SK-N-SH treated with all-trans-retinoic acid at 6 μM for 48 hours (cell line): ENCODE results near the gene OSTC.

Experiments used
- ATAC-seq: fragments of 200-7000 bp; cut with Tn5 transposase; 3 replicates; pipeline ENCODE4 v1.9.1; 2020; ENCODE audit warnings: mild to moderate bottlenecking, moderate library complexity
- BACH2 ChIP-seq: fragments of 250-450 bp; sonication (Bioruptor Pico); IDR thresholded peaks from 2 replicates; pipeline ENCODE4 v1.9.0; 2021; ENCODE audit warnings: mild to moderate bottlenecking, borderline replicate concordance
- CSDC2 ChIP-seq: fragments of 250-450 bp; sonication (Bioruptor Pico); IDR thresholded peaks from 2 replicates; pipeline ENCODE4 v1.5.0; 2020; ENCODE audit warnings: mild to moderate bottlenecking, moderate library complexity
- ESRRG ChIP-seq: fragments of 250-450 bp; sonication (Bioruptor Pico); IDR thresholded peaks from 2 replicates; pipeline ENCODE4 v1.6.1; 2021; ENCODE audit warnings: mild to moderate bottlenecking
- OSR1 ChIP-seq: fragments of 250-450 bp; sonication (Bioruptor Pico); IDR thresholded peaks from 2 replicates; pipeline ENCODE4 v1.8.0; 2022; ENCODE audit warnings: moderate library complexity, mild to moderate bottlenecking, inconsistent platforms
- PPARA ChIP-seq: fragments of 250-450 bp; sonication (Bioruptor Pico); IDR thresholded peaks from 2 replicates; pipeline ENCODE4 v1.5.0; 2020; ENCODE audit warnings: mild to moderate bottlenecking, borderline replicate concordance
- RARB ChIP-seq: fragments of 250-450 bp; sonication (Bioruptor Pico); IDR thresholded peaks from 2 replicates; pipeline ENCODE4 v1.8.0; 2021; ENCODE audit warnings: mild to moderate bottlenecking, moderate library complexity
- TCF4 ChIP-seq: fragments of 250-450 bp; sonication (Bioruptor Pico); IDR thresholded peaks from 2 replicates; pipeline ENCODE4 v1.8.0; 2021; ENCODE audit warnings: mild to moderate bottlenecking, moderate library complexity, borderline replicate concordance
- TOX ChIP-seq: fragments of 250-450 bp; sonication (Bioruptor Pico); IDR thresholded peaks from 2 replicates; pipeline ENCODE4 v1.8.0; 2021; ENCODE audit warnings: mild to moderate bottlenecking, moderate library complexity, borderline replicate concordance
- ZFP30 ChIP-seq: fragments of 450-650 bp; formaldehyde crosslinking; IDR thresholded peaks from 2 replicates; pipeline ENCODE4 v1.5.0; 2022; ENCODE audit warnings: mild to moderate bottlenecking, moderate library complexity
- ZNF565 ChIP-seq: fragments of 450-650 bp; formaldehyde crosslinking; conservative IDR thresholded peaks from 2 replicates; pipeline ENCODE4 v1.5.0; 2020; ENCODE audit warnings: low read depth, mild to moderate bottlenecking, moderate library complexity
- ZNF70 ChIP-seq: fragments of 450-650 bp; formaldehyde crosslinking; IDR thresholded peaks from 2 replicates; pipeline ENCODE4 v1.5.0; 2020; ENCODE audit warnings: mild to moderate bottlenecking, moderate library complexity
- TF ChIP-seq, protein P1 (sequence below): fragments of 250-450 bp; sonication (Bioruptor Pico); IDR thresholded peaks from 2 replicates; pipeline ENCODE4 v1.5.0; 2020; ENCODE audit warnings: mild to moderate bottlenecking, moderate library complexity
- TF ChIP-seq, protein P2 (sequence below): fragments of 250-450 bp; sonication (Bioruptor Pico); IDR thresholded peaks from 2 replicates; pipeline ENCODE4 v1.8.0; 2020; ENCODE audit warnings: mild to moderate bottlenecking, moderate library complexity, borderline replicate concordance
- TF ChIP-seq, protein P3 (sequence below): fragments of 250-450 bp; sonication (Bioruptor Pico); IDR thresholded peaks from 2 replicates; pipeline ENCODE4 v1.8.0; 2021; ENCODE audit warnings: low read depth, mild to moderate bottlenecking, moderate library complexity, borderline replicate concordance
- TF ChIP-seq, protein P4 (sequence below): fragments of 250-450 bp; sonication (Bioruptor Pico); IDR thresholded peaks from 2 replicates; pipeline ENCODE4 v1.5.1; 2021; ENCODE audit warnings: mild to moderate bottlenecking, moderate library complexity

OSTC gene

DNA sequence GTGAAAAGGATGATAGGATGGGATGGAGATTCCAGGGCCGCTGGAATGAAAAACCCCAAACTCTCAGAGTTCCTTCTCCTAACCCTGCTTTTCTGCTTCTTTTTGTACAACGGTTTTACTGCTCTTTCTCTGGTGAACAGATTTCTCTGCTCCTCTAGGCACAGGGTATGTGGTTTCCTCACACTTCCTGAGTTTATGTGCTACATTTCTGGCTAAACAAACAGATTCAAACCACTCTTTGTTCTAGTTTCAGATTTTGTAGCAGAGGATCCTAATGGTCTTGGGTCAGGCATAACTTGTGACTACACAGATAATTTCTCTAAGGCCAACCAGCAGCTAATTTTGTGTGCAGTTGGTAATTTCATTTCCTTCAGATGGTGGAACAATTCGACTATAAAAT, 52.6 kb downstream of the OSTC start (continued):
- TF ChIP-seq, protein P1, sequence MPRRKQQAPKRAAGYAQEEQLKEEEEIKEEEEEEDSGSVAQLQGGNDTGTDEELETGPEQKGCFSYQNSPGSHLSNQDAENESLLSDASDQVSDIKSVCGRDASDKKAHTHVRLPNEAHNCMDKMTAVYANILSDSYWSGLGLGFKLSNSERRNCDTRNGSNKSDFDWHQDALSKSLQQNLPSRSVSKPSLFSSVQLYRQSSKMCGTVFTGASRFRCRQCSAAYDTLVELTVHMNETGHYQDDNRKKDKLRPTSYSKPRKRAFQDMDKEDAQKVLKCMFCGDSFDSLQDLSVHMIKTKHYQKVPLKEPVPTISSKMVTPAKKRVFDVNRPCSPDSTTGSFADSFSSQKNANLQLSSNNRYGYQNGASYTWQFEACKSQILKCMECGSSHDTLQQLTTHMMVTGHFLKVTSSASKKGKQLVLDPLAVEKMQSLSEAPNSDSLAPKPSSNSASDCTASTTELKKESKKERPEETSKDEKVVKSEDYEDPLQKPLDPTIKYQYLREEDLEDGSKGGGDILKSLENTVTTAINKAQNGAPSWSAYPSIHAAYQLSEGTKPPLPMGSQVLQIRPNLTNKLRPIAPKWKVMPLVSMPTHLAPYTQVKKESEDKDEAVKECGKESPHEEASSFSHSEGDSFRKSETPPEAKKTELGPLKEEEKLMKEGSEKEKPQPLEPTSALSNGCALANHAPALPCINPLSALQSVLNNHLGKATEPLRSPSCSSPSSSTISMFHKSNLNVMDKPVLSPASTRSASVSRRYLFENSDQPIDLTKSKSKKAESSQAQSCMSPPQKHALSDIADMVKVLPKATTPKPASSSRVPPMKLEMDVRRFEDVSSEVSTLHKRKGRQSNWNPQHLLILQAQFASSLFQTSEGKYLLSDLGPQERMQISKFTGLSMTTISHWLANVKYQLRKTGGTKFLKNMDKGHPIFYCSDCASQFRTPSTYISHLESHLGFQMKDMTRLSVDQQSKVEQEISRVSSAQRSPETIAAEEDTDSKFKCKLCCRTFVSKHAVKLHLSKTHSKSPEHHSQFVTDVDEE (CRISPR knock-in tag): no peak
- no peak for TF ChIP-seq CSDC2 (CRISPR knock-in tag)

DNA sequence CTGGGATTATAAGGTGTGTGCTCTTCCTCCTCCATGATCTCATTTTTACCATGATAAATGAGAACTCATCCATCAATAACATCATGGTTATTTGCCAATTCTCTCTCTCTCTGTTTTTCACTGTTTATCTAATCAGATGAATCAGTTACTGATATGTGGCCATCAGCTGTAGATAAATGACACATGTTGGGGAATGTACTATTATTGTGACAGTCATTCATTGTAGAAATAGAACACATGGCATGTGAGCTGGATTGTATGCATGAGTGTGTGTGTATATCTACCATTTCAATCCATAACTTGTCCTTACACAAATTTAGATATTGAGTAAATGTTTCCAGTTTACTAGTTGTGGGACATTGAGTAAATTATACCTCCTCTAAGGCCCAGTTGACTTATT, 53.0 kb downstream of the OSTC start:
- no peak for ATAC-seq
- no peak for TF ChIP-seq ZNF70 (CRISPR knock-in tag)
- TF ChIP-seq, protein P1 (CRISPR knock-in tag): no peak
- TF ChIP-seq, protein P2, sequence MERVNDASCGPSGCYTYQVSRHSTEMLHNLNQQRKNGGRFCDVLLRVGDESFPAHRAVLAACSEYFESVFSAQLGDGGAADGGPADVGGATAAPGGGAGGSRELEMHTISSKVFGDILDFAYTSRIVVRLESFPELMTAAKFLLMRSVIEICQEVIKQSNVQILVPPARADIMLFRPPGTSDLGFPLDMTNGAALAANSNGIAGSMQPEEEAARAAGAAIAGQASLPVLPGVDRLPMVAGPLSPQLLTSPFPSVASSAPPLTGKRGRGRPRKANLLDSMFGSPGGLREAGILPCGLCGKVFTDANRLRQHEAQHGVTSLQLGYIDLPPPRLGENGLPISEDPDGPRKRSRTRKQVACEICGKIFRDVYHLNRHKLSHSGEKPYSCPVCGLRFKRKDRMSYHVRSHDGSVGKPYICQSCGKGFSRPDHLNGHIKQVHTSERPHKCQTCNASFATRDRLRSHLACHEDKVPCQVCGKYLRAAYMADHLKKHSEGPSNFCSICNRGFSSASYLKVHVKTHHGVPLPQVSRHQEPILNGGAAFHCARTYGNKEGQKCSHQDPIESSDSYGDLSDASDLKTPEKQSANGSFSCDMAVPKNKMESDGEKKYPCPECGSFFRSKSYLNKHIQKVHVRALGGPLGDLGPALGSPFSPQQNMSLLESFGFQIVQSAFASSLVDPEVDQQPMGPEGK (CRISPR knock-in tag): no peak
- TF ChIP-seq PPARA (CRISPR knock-in tag): no peak
- TF ChIP-seq BACH2 (CRISPR knock-in tag): no peak

DNA sequence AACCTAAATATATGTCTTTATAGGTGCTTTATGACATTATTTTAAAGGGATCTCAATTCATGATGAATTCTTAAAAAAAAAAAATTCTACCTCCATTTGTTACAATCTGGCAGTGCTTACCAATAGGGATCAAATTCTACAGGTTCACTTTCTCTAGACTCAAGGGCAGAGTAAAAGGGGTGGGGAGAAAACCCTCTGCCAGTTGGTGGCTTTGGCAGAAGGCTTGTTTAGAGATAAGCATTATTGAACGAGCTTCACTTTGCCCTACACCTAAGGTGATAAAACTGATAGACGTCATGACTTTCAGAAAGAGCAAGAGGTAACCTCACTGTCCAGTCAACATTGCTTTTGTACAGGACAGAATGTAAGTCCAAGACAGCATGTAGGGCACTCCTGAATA, 53.6 kb downstream of the OSTC start:
- TF ChIP-seq ZNF565 (CRISPR knock-in tag): no peak
- TF ChIP-seq, protein P2 (CRISPR knock-in tag): no peak
- TF ChIP-seq, protein P3, sequence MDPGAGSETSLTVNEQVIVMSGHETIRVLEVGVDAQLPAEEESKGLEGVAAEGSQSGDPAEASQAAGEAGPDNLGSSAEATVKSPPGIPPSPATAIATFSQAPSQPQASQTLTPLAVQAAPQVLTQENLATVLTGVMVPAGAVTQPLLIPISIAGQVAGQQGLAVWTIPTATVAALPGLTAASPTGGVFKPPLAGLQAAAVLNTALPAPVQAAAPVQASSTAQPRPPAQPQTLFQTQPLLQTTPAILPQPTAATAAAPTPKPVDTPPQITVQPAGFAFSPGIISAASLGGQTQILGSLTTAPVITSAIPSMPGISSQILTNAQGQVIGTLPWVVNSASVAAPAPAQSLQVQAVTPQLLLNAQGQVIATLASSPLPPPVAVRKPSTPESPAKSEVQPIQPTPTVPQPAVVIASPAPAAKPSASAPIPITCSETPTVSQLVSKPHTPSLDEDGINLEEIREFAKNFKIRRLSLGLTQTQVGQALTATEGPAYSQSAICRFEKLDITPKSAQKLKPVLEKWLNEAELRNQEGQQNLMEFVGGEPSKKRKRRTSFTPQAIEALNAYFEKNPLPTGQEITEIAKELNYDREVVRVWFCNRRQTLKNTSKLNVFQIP (CRISPR knock-in tag): no peak
- no peak for TF ChIP-seq CSDC2 (CRISPR knock-in tag)
- TF ChIP-seq BACH2 (CRISPR knock-in tag): no peak
- TF ChIP-seq OSR1 (CRISPR knock-in tag): no peak
- TF ChIP-seq TOX: no peak
- no peak for TF ChIP-seq ESRRG (CRISPR knock-in tag)
- no peak for TF ChIP-seq PPARA (CRISPR knock-in tag)
- TF ChIP-seq ZFP30 (CRISPR knock-in tag): no peak
- TF ChIP-seq, protein P1 (CRISPR knock-in tag): no peak
- TF ChIP-seq, protein P4, sequence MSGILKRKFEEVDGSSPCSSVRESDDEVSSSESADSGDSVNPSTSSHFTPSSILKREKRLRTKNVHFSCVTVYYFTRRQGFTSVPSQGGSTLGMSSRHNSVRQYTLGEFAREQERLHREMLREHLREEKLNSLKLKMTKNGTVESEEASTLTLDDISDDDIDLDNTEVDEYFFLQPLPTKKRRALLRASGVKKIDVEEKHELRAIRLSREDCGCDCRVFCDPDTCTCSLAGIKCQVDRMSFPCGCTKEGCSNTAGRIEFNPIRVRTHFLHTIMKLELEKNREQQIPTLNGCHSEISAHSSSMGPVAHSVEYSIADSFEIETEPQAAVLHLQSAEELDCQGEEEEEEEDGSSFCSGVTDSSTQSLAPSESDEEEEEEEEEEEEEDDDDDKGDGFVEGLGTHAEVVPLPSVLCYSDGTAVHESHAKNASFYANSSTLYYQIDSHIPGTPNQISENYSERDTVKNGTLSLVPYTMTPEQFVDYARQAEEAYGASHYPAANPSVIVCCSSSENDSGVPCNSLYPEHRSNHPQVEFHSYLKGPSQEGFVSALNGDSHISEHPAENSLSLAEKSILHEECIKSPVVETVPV (CRISPR knock-in tag): no peak
- TF ChIP-seq RARB (CRISPR knock-in tag): no peak
- TF ChIP-seq TCF4 (CRISPR knock-in tag): no peak
- TF ChIP-seq ZNF70 (CRISPR knock-in tag): no peak
- ATAC-seq: no peak
